GM08714 (cell line): Measurements from ENCODE around the gene SNX13.
"Not testable (repeated sequence)": the region's sequence is repeated elsewhere in the genome, so short reads cannot be mapped to it uniquely, and the experiment has no call there.

Experiments
- H3K4me3 ChIP-seq: fragments of 200-500 bp; sonication (Bioruptor generic); 2 replicates; pipeline ENCODE4 v1.5.1; 2014; ENCODE audit warnings: mild to moderate bottlenecking, low read length, inconsistent platforms
- ZNF274 ChIP-seq: IDR thresholded peaks from 2 replicates; pipeline ENCODE4 v1.6.1; 2012; ENCODE audit warnings: mild to moderate bottlenecking, low read depth, low read length

The SNX13 gene

DNA sequence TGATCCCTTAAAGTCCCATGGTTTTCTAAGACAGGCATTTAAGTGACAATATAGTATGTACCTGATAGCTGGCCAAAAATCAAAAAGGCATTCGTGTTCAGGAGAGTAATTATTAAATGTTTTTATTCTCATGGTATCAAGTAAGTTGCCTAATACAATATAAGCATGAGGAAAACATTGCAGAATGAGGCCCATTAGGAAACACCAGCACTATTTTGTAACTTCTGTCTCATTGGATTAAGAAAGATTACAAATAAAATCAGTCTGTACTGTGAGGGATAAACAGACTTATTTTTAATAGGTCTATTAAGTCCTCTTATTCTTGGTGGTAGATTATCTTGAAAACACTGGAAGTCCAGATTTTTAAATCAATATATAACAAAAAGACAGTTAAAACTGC is 110.1 kb downstream of the SNX13 start:
- TF ChIP-seq ZNF274 = no peak

DNA sequence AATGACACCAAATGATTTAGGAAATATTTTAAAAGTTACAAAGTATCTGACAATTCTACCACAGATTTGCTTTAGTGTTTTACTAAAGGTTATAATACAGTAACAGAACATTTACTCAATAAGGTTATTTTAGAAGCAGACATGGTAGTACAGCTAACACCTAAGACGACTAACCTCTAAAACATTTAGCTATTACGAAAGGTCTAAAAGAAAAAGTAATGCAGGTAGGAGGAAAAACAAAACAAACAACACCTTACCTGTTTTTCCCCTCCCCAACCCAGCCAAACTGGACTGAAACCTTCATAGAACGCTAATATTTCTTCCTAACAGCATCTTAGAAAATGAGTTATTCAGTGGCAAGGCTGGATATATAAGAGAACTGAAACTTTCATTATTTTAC is 111.3 kb downstream of the SNX13 start:
- H3K4me3 ChIP-seq = no peak overlapping the region
- TF ChIP-seq ZNF274 = no peak

More for the DNA sequence above, 110.1 kb downstream of the SNX13 start:
- H3K4me3 ChIP-seq = no peak overlapping the region

DNA sequence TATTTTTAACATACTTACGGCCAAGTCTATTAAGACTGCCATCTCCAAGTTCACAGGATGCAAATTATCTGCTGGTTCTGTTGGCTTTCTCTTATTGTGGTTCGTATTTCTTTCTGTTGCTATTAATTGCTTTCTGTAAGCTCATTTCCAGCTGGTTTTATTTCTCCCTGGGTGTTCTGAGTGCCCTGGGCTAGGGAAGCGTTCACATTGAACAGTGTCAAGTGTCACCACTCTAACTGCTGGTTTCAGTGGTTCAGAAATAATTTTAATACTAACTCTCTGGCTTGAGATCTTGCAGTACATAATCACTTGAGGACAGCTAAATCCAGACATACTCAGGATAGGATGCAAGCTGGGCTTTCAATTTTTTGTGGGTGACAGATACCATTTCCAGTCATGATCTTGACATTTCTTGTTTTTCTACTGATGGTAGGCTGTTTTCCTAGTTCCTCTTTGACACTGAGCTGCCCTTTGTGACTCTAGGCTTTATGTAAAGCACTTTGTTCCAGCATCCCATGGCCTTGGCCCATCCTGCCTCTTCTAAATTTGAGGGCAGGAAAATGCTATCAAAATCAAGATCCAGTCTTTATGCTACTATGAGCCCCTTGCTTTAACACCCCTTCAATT is 117.6 kb downstream of the SNX13 start:
- TF ChIP-seq ZNF274 = no peak
- no peak overlapping the region for H3K4me3 ChIP-seq

DNA sequence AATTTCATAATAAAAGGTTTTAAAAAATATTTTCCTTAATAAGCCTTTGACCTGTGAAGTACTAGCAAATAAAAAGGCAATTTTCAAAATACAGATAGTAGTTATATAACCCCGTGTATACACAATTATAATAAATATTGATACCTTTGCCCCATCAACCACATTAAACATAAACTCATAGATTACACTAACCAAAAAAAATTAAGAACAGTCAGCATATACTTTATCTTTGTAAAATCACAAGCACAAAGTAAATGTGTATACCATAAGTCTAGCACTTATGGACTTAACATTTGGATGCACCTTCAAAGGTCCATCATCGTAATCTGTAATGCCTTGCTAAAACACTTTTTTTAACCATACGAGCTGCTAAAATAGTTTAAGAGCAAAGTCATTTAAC is 123.4 kb downstream of the SNX13 start:
- TF ChIP-seq ZNF274 = no peak
- H3K4me3 ChIP-seq = no peak overlapping the region

DNA sequence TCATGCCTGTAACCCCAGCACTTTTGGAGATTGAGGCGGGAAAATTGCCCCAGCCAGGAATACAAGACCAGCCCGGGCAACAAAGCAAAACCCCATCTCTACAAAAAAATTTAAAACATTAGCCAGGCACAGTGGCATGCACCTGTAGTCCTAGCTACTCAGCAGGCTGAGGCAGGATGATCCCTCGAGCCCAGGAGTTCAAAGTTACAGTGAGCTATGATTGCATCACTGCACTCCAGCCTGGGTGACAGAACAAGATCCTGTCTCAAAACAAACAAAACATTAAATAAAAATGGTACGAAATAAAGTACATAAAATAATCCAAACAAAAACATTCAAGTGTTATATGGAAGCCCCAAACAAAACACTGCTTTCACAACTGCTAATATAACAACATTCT is 125.0 kb downstream of the SNX13 start:
- no peak for TF ChIP-seq ZNF274
- H3K4me3 ChIP-seq = no peak overlapping the region

DNA sequence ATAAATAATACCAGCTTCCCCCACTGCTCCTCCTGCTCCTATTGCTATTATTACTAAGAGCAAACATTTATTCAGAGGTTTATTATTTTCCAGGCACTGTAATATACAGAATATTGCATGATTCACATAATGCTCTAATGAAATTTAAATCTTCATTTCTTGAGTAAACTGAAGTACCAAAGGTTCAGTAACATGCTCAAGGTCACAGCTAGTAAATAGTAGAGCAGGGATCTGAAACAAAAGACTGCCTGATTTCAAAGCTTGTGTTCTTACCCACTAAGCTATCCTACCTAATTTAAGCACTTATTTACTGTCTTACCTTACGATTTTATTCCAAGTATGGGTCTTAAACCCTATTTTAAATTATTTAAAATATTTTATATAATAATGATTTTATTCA is 126.2 kb downstream of the SNX13 start:
- TF ChIP-seq ZNF274 = no peak
- no peak overlapping the region for H3K4me3 ChIP-seq

DNA sequence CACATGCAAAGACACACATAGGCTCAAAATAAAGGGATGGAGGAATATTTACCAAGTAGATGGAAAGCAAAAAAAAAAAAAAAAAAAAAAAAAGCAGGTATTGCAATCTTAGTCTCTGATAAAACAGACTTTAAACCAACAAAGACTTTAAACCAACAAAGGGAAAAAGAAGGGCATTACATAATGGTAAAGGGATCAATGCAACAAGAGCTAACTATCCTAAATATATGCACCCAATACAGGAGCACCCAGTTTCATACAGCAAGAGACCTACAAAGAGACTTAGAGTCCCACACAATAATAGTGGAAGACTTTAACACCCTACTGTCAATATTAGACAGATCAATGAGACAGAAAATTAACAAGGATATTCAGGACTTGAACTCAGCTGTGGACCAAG is 131.1 kb downstream of the SNX13 start:
- H3K4me3 ChIP-seq = not testable (repeated sequence)

DNA sequence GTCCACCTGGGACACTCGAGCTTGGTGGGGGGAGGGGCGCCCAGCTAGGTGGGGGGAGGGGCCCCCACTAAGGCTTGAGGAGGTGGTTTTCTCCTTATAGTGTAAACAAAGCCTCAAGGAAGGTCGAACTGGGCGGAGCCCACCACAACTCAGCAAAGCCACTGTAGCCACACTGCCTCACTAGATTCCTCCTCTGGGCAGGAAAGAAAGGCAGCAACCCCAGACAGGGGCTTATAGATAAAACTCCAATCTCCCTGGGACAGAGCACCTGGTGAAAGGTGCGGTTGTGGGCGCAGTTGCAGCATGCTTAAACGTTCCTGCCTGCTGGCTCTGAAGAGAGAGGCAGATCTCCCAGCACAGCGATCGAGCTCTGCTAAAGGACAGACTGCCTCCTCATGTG is 133.1 kb downstream of the SNX13 start:
- TF ChIP-seq ZNF274 = no peak
- H3K4me3 ChIP-seq = no peak overlapping the region

- TF ChIP-seq ZNF274 = no peak
- H3K4me3 ChIP-seq = no peak overlapping the region
These were observed 133.7 kb downstream of the SNX13 start for GRCh38 chr7:17806631-17807030.

DNA sequence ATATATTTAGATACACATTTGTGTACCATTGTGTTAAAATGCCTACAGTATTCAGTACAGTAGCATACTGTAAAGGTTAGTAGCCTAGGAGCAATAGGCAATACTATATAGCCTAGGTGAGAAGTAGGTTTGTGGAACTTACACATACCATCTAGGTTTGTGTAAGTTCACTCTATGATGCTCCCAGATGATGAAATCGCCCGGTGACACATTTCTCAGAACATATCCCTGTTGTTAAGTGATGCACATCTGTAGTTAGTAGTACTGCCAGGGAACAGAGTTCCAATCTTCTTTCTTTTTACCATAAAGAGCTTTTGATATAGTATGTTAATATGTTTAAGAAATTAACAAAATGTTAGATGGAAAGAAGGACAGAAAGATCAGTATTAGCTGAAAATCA is 138.2 kb downstream of the SNX13 start:
- no peak for TF ChIP-seq ZNF274
- H3K4me3 ChIP-seq = no peak overlapping the region

- no peak for TF ChIP-seq ZNF274
- no peak overlapping the region for H3K4me3 ChIP-seq
These were observed 148.0 kb downstream of the SNX13 start for GRCh38 chr7:17792075-17792936.

- no peak for TF ChIP-seq ZNF274
- H3K4me3 ChIP-seq = no peak overlapping the region
These were observed 153.0 kb downstream of the SNX13 start for GRCh38 chr7:17787257-17787656.

- no peak for TF ChIP-seq ZNF274
- no peak overlapping the region for H3K4me3 ChIP-seq
These were observed 153.9 kb downstream of the SNX13 start for GRCh38 chr7:17786314-17786852.

DNA sequence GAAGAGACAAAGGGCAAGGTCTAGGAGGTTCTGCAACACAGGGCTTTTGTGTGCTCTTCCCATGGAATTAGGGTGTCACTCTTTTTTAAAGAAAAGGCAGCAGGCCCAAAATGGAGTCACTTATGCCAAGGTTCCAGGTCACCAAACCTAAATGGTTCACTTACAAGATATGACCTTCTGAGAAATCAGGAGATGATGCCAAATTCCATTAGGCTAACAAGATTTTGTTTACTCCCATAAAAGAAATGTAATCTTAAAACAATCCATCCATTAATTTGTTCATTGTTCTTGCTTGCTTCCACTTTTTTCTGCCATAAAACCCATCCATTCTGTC is 158.1 kb downstream of the SNX13 start:
- H3K4me3 ChIP-seq = no peak overlapping the region
- no peak for TF ChIP-seq ZNF274

- no peak for TF ChIP-seq ZNF274
- no peak overlapping the region for H3K4me3 ChIP-seq
These were observed 158.6 kb downstream of the SNX13 start for GRCh38 chr7:17781491-17782215.

- TF ChIP-seq ZNF274 = no peak
- no peak overlapping the region for H3K4me3 ChIP-seq
These were observed 160.9 kb downstream of the SNX13 start for GRCh38 chr7:17779381-17779780.
